SK-N-MC (cell line): ENCODE results near the gene SLC22A13.

Experiments
- EZH2 ChIP-seq: fragments of 200-600 bp; sonication (generic); IDR thresholded peaks from one replicate; pipeline ENCODE4 v1.6.1; 2017; ENCODE audit warnings: antibody characterized with exemption
- FOXP2 ChIP-seq: optimal IDR thresholded peaks from 2 replicates; pipeline ENCODE3; 2011; ENCODE audit warnings: mild to moderate bottlenecking, moderate library complexity; ENCODE audit not compliant: insufficient read depth; ENCODE audit errors: extremely low read length, control extremely low read depth
- POLR2AphosphoS5 ChIP-seq: IDR thresholded peaks from 2 replicates; pipeline ENCODE4 v1.6.1; 2012; ENCODE audit warnings: mild to moderate bottlenecking, low read depth, low read length, borderline replicate concordance

DNA sequence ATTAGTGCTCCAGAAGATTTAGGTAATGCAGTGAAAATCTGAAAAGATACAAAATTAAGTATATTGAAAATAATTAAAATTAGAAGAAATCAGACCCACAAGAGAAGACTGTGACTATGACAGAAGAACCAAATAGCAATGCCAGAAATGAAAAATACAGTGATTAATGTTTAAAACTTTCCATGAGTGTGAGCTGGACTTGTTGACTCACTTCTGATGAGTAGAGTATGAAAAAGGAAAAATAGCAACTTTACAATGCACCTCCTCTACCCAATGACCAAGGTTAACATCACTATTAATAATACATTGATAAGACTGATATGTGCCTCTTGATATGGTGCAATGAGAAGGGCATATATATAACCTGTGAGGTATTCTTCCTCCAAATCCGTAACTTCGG lies 39.3 kb upstream of the SLC22A13 start:
- TF ChIP-seq EZH2 (no peak), POLR2AphosphoS5 (no peak), FOXP2 (no peak)
